ENCODE data around the gene AEN.

AEN gene

DNA sequence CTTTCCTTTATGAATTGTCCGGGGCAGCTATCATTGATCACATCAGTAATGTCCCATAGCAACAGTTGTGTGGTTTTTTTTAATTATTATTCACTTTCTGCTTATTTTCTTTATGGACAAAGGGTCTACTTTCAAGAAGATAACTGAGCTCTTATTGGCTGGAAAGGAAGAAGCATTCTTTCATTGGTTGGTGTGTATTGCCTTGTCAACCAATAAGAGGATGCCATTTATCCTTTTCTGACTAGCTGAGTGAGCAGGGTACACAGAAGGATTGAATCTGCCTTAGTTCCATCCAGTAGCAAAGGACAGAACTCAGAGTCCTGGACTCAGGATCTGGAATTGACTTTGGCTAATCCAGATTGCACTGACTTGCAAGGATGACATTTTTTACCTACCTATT, 13.2 kb upstream of the AEN start:
- Histone ChIP-seq H3K9ac (no peak overlapping the region), H3K4me2 (ENCODE audit: low read length) (no peak overlapping the region), H3K4me1 (no peaks in the 10 kb centered on the region), H3K27me3 (ENCODE audit: control insufficient read depth, insufficient read depth, low read length) (peaks cover 3% of the 10 kb centered on the region), H3K27ac (no peak overlapping the region), H3K9me3 (ENCODE audit: control insufficient read depth, low read length) (no peaks in the 10 kb centered on the region), H3K4me3 (ENCODE audit: low read depth, low read length) (no peak overlapping the region), H3K36me3 (ENCODE audit: control insufficient read depth, insufficient read depth, low read length) (no peaks in the 10 kb centered on the region), H3K79me2 (no peaks in the 10 kb centered on the region), H2AFZ (no peak overlapping the region)
- no peak for TF ChIP-seq CTCF (IDR thresholded peaks at IDR 0.05)

DNA sequence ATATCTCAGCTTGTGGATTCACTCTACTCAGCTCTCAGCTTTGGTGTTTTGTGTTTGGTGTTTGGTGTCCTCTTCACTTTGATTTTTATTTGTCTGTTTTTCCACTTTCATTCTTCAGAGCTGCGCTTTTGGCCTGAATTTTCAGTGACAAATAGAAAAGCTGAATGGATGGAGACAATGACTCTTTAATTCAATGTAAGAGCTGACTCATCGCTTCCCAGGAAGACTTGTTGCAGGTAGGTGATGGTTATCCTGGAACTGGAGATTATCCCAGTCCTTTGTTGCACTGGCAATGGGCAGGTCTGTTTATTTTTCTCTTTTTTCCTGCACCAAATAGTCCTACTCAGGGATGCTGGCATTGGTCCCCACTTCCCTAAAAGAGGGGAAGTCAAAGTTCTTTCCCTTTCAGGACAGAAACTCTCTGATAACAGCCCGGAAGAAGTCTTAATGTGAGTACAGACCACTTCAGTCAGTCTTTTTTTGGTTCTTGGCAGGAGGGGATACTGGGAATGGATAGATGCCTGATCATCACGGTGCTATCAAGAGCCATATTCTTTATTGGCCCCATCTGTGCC, 12.4 kb upstream of the AEN start:
- Histone ChIP-seq H3K27ac (no peak overlapping the region), H3K4me2 (ENCODE audit: low read length) (no peak overlapping the region), H3K36me3 (ENCODE audit: control insufficient read depth, insufficient read depth, low read length) (no peaks in the 10 kb centered on the region), H3K4me1 (no peaks in the 10 kb centered on the region), H3K9me3 (ENCODE audit: control insufficient read depth, low read length) (no peaks in the 10 kb centered on the region), H3K9ac (no peak overlapping the region), H3K4me3 (ENCODE audit: low read depth, low read length) (no peak overlapping the region), H2AFZ (no peak overlapping the region), H3K27me3 (ENCODE audit: control insufficient read depth, insufficient read depth, low read length) (peaks cover 3% of the 10 kb centered on the region), H3K79me2 (no peaks in the 10 kb centered on the region)
- TF ChIP-seq CTCF (IDR thresholded peaks at IDR 0.05): no peak

GRCh38 chr15:88609344-88610090, 11.6 kb upstream of the AEN start:
- no peaks in the 10 kb centered on the region for H3K79me2 ChIP-seq
- H3K4me2 ChIP-seq (ENCODE audit: low read length): no peak overlapping the region
- H3K27ac ChIP-seq: no peak overlapping the region
- H3K9me3 ChIP-seq (ENCODE audit: control insufficient read depth, low read length): no peaks in the 10 kb centered on the region
- H2AFZ ChIP-seq: no peak overlapping the region
- peaks cover 3% of the 10 kb centered on the region for H3K27me3 ChIP-seq (ENCODE audit: control insufficient read depth, insufficient read depth, low read length)
- no peaks in the 10 kb centered on the region for H3K4me1 ChIP-seq
- H3K4me3 ChIP-seq (ENCODE audit: low read depth, low read length): no peak overlapping the region
- no peak for TF ChIP-seq CTCF (IDR thresholded peaks at IDR 0.05)
- no peaks in the 10 kb centered on the region for H3K36me3 ChIP-seq (ENCODE audit: control insufficient read depth, insufficient read depth, low read length)
- no peak overlapping the region for H3K9ac ChIP-seq

DNA sequence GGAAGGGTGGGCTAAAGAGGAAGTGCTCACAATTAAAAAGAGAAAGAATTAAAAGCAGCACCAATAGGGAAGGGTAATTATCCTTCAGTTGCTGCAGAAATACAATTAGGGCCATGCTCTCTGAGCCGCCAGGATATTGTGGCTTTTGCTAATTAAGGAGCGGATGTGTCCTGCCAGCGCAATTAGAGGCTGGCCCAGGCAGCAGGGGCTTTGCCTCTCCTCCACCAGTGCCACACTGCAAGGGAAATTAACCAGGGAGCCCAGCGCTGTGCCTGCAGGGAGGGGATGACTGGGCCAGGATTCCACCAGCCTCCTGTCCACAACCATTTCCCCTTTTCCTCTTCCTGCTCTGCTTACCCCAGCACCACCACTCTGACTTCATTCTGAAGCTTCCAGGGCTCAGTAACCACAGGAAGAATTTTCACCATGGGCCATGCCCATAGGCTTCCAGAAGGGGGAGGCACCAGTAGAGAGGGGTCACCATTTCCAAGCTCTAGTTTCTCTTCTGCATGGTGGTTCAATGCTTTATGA, 10.4 kb upstream of the AEN start:
- no peaks in the 10 kb centered on the region for H3K36me3 ChIP-seq (ENCODE audit: control insufficient read depth, insufficient read depth, low read length)
- no peak overlapping the region for H3K4me3 ChIP-seq (ENCODE audit: low read depth, low read length)
- H3K4me2 ChIP-seq (ENCODE audit: low read length): no peak overlapping the region
- H3K9me3 ChIP-seq (ENCODE audit: control insufficient read depth, low read length): no peaks in the 10 kb centered on the region
- no peak overlapping the region for H3K27ac ChIP-seq
- no peaks in the 10 kb centered on the region for H3K79me2 ChIP-seq
- no peaks in the 10 kb centered on the region for H3K27me3 ChIP-seq (ENCODE audit: control insufficient read depth, insufficient read depth, low read length)
- H3K4me1 ChIP-seq: no peaks in the 10 kb centered on the region
- no peak for TF ChIP-seq CTCF (IDR thresholded peaks at IDR 0.05)
- no peak overlapping the region for H2AFZ ChIP-seq
- no peak overlapping the region for H3K9ac ChIP-seq

All from parathyroid adenoma (tissue), 2 donors.